ENCODE measurements around the gene DNAJC17.

The DNAJC17 gene

GRCh38 chr15:40799523-40799922, 7.8 kb downstream of the DNAJC17 start:
- ChIA-PET CTCF (no interaction called here), POLR2A (no interaction called here)
- TF ChIP-seq CTCF (IDR thresholded peaks at IDR 0.05; ENCODE audit: insufficient read depth, low read length, missing control alignments): no peak
- no peak overlapping the region for H3K4me3 ChIP-seq (ENCODE audit: low read depth, low read length)
- no peak for DNase-seq (ENCODE audit: low read depth, low spot score)

- no peak for TF ChIP-seq CTCF (IDR thresholded peaks at IDR 0.05; ENCODE audit: insufficient read depth, low read length, missing control alignments)
- ChIA-PET CTCF (interaction anchor here (0.6 kb wide), 1 partner anchor 390 kb away, joined by 3 read pairs; no protein-coding TSS in a partner anchor), POLR2A (interaction anchor here (0.6 to 0.7 kb wide), 2 partner anchors 10 to 18 kb away, joined by 3 read pairs; no protein-coding TSS in a partner anchor)
- no peak for DNase-seq (ENCODE audit: low read depth, low spot score)
- H3K4me3 ChIP-seq (ENCODE audit: low read depth, low read length): no peak overlapping the region
These were observed 10.8 kb downstream of the DNAJC17 start for GRCh38 chr15:40796512-40796911.

- no peak overlapping the region for H3K4me3 ChIP-seq (ENCODE audit: low read depth, low read length)
- CTCF ChIA-PET: no interaction called here
- POLR2A ChIA-PET: interaction anchor here (0.6 kb wide), 1 partner anchor 10 kb away, joined by 3 read pairs; no protein-coding TSS in a partner anchor
- TF ChIP-seq CTCF (IDR thresholded peaks at IDR 0.05; ENCODE audit: insufficient read depth, low read length, missing control alignments): no peak
- no peak for DNase-seq (ENCODE audit: low read depth, low spot score)
These were observed 11.2 kb downstream of the DNAJC17 start for GRCh38 chr15:40796041-40796440.

DNA sequence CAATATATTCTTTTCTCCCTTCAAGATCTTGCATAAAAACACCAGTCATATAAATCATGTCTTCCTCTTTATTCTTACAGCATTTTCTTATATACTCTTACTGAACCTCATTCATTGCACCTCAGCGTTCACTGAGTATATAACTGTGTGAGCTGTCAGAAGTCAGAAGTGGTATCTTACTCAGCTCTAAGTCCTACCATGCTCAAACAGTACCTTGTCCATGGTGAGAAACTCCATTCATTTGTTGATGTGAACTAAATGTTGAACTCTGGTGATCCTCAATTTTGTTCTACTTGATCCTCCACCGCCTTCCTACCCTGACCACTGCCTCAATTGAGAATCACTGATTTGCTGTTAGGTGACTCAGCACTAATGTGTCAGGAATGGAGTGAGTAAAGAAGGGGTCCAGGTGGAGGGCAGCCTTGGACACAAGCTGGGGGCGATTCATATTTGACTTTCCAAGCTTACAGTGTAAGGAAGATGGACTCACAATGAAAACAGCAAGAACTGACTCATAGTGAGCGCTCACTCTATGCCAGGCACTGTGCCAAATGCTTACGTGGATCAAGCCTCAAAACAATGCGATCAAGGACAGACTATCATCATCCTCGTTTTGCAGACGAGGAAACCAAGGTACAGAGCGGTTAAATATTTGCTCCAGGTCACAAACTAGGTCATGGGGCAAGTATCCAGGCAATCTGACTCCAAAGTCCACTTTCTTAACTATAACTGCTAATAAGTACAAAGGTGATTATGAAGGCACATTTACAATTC, 13.9 kb downstream of the DNAJC17 start:
- POLR2A ChIA-PET: no interaction called here
- no peak overlapping the region for H3K4me3 ChIP-seq (ENCODE audit: low read depth, low read length)
- CTCF ChIA-PET: interaction anchor here (0.6 to 3.1 kb wide), 3 partner anchors 11 to 101 kb away, joined by 3 to 10 read pairs (median 8); partner anchors contain the start of gene VPS18
- peak; percentile 72 for DNase-seq (ENCODE audit: low read depth, low spot score)
- TF ChIP-seq CTCF (IDR thresholded peaks at IDR 0.05; ENCODE audit: insufficient read depth, low read length, missing control alignments): no peak

GRCh38 chr15:40792394-40792793, 14.9 kb downstream of the DNAJC17 start:
- no peak for TF ChIP-seq CTCF (IDR thresholded peaks at IDR 0.05; ENCODE audit: insufficient read depth, low read length, missing control alignments)
- ChIA-PET CTCF (interaction anchor here (1.7 to 3.1 kb wide), 3 partner anchors 10 to 102 kb away, joined by 8 to 11 read pairs (median 10); partner anchors contain the start of gene VPS18), POLR2A (no interaction called here)
- no peak overlapping the region for H3K4me3 ChIP-seq (ENCODE audit: low read depth, low read length)
- DNase-seq (ENCODE audit: low read depth, low spot score): no peak

DNA sequence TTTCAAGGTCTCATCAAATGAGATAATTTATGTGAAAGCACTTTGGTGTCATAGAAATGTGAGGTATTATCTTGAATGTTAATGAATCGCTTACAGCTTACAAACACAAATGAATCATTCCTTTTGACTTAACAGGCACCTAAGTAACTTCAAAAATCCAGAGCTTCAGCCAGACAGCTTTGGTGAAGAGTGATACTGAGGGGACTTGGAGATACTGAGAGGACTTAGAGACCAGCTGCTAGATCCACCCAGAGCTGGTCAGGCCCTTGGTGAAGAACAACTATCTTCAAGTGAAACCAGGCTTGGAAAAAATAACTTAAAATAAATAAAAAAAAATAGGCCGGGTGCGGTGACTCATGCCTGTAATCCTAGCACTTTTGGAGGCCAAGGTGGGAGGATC, 16.6 kb downstream of the DNAJC17 start:
- ChIA-PET CTCF (interaction anchor here (1.1 to 3.3 kb wide), 4 partner anchors 8 to 103 kb away, joined by 3 to 18 read pairs (median 7); partner anchors contain the start of gene C15orf62), POLR2A (interaction anchor here (0.9 kb wide), 1 partner anchor 15 kb away, joined by 3 read pairs; no protein-coding TSS in a partner anchor)
- no peak for TF ChIP-seq CTCF (IDR thresholded peaks at IDR 0.05; ENCODE audit: insufficient read depth, low read length, missing control alignments)
- DNase-seq (ENCODE audit: low read depth, low spot score): no peak
- no peak overlapping the region for H3K4me3 ChIP-seq (ENCODE audit: low read depth, low read length)

All from AG04449 (cell line).